GM10248 (cell line): ENCODE measurements around the gene BICDL2.
"Not testable (repeated sequence)": the region's sequence is repeated elsewhere in the genome, so short reads cannot be mapped to it uniquely, and the experiment has no call there.

Experiments used
- CTCF ChIA-PET: fragments of 300-600 bp; sonication (Branson Sonifier 250); formaldehyde crosslinking; extraction: SDS; loops from one replicate; lab custom pipeline; 2021; ENCODE audit warnings: antibody characterized with exemption; lab: Yijun Ruan, JAX
- POLR2A ChIA-PET: fragments of 350-650 bp; sonication (Branson Sonifier 250); formaldehyde crosslinking; extraction: SDS; loops from one replicate; lab custom pipeline; 2020; ENCODE audit warnings: antibody characterized with exemption; lab: Yijun Ruan, JAX
- DNase-seq: peaks from one replicate; pipeline ENCODE4 v3.0.0; 2012; ENCODE audit errors: extremely low spot score
- TF ChIP-seq, protein P1 (sequence below): IDR thresholded peaks from 2 replicates; pipeline ENCODE4 v1.5.1; 2012; ENCODE audit warnings: mild to moderate bottlenecking, low read depth; ENCODE audit errors: extremely low read depth, missing control alignments, control extremely low read depth

BICDL2 gene

DNA sequence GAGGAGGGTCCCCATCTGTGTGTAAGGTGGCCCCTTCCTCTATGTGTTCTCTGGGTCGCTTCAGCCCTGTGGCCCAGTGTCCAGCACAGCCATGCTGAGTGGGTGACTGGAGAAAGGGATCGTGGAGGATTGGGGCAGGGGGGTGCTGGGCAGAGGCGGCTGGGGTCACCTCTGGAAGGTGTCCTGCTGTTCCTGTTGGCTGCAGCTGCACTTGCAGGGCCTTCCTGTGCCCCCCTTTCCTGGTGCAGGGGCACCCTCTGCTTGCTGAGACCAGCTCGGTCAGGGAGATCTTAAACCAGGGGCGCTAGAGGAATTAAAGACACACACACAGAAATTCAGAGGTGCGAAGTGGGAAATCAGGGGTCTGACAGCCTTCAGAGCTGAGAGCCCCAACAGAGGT is 39.8 kb upstream of the BICDL2 start:
- DNase-seq: no peak
- TF ChIP-seq, protein P1, sequence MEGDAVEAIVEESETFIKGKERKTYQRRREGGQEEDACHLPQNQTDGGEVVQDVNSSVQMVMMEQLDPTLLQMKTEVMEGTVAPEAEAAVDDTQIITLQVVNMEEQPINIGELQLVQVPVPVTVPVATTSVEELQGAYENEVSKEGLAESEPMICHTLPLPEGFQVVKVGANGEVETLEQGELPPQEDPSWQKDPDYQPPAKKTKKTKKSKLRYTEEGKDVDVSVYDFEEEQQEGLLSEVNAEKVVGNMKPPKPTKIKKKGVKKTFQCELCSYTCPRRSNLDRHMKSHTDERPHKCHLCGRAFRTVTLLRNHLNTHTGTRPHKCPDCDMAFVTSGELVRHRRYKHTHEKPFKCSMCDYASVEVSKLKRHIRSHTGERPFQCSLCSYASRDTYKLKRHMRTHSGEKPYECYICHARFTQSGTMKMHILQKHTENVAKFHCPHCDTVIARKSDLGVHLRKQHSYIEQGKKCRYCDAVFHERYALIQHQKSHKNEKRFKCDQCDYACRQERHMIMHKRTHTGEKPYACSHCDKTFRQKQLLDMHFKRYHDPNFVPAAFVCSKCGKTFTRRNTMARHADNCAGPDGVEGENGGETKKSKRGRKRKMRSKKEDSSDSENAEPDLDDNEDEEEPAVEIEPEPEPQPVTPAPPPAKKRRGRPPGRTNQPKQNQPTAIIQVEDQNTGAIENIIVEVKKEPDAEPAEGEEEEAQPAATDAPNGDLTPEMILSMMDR: no peak
- ChIA-PET POLR2A (interaction anchor here (0.7 kb wide), 1 partner anchor 22 kb away, joined by 4 read pairs; the partner anchor contains the start of gene ZSCAN10), CTCF (interaction anchor here (0.7 to 5.3 kb wide), 10 partner anchors 9 to 53 kb away, joined by 3 to 38 read pairs (median 4); partner anchors contain the start of genes IL32 and ZSCAN10)

DNA sequence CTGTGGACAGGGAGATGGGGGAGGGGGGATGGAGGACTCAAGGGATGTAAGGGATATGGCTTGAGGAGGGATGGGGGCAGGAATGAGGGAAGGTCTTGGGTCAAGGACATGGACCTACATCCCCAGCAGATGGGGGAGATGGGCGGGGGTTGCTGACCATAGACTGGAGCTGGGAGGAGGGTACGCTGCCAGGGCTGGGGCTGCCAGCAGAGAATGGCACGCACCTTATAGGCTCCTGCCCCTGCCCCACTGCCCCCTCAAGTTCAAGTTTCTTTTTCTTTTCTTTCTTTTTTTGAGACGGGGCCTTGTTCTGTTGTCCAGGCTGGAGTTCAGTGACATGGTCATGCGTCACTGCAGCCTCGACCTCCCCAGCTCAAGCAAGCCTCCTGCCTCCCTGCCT is 39.2 kb upstream of the BICDL2 start:
- CTCF ChIA-PET: interaction anchor here (0.7 to 5.3 kb wide), 10 partner anchors 8 to 53 kb away, joined by 3 to 38 read pairs (median 4); partner anchors contain the start of genes IL32 and ZSCAN10
- DNase-seq: not testable (repeated sequence)
- POLR2A ChIA-PET: interaction anchor here (0.7 kb wide), 1 partner anchor 23 kb away, joined by 4 read pairs; the partner anchor contains the start of gene ZSCAN10

DNA sequence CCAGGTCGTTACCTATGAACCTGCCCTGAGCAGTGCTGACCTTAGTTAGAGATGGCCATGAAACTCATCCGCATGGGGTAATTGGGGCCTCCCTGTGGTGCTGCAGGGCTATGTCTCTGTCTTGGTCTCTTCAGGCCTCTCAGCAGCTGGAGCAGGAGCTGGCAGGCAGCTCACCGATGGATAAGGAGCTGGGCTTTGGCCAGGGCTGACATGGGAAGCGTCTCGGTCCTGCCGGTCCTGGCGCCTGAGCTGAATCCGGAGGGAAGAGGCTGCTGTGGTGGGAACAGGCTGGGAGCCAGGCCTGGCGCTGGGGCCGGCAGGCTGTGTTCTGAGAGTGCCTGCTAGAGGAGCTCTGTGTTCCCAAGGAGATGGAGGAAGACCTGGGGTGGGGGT is 38.8 kb upstream of the BICDL2 start:
- TF ChIP-seq, protein P1: no peak
- ChIA-PET POLR2A (interaction anchor here (1.1 kb wide), 1 partner anchor 24 kb away, joined by 3 read pairs; no protein-coding TSS in a partner anchor), CTCF (interaction anchor here (0.8 to 5.3 kb wide), 8 partner anchors 8 to 54 kb away, joined by 3 to 38 read pairs (median 13); partner anchors contain the start of gene ZSCAN10)
- DNase-seq: no peak

DNA sequence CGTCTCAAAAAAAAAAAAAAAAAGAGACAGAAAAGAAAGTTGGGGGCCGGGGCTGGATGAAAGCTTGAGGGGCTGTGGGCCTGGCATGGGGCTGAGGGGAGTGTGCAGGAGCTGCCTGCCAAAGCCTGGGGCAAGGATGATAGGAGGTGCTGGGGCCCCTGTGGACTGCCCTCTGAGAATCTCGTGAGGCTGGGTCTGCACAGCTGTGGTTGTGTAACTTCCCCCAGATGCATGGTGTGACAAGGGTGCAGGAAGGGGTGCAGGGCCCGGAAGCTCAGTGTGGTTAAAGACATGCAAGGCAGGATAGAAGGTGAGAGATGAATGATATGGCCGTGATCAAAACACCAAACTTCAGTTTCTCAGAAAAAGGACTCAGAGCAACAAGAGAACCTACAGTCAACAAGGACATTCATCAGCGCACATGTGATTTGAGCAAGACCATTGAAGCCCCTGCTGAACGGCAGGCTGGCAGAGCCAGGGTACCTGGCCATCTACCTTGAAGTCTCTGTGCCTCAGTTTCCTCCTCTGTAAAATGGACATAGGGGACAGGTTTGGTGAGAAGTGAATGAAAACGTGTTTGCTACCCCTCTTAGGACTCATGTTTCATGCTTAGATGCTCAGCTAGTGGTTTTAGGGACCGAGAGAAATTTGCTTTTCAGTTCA is 38.2 kb upstream of the BICDL2 start:
- DNase-seq: peak; percentile 65
- CTCF ChIA-PET: interaction anchor here (1.0 to 5.3 kb wide), 8 partner anchors 9 to 54 kb away, joined by 3 to 38 read pairs (median 13); partner anchors contain the start of gene ZSCAN10
- TF ChIP-seq, protein P1: no peak
- POLR2A ChIA-PET: interaction anchor here (0.5 to 1.1 kb wide), 3 partner anchors 8 to 70 kb away, joined by 3 read pairs; no protein-coding TSS in a partner anchor

DNA sequence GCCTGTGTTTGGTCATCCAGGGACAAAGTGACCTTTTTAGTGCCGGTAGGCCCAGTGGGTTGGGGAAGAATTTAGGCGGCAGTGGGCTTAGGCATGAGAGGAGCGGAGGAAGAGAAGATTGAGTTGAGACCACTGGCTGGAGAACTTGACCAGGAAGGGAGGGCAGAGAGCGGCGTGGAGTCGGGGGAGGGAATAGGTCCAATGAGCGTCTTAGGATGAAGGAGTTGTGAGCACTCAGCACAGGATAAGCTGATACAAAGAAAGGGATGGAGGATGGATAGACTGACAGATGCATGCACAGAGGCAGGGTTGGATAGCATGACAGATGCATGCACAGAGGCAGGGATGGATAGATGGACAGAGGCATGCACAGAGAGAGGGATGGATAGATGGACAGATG is 36.7 kb upstream of the BICDL2 start:
- POLR2A ChIA-PET: no interaction called here
- CTCF ChIA-PET: no interaction called here
- TF ChIP-seq, protein P1: no peak
- no peak for DNase-seq

DNA sequence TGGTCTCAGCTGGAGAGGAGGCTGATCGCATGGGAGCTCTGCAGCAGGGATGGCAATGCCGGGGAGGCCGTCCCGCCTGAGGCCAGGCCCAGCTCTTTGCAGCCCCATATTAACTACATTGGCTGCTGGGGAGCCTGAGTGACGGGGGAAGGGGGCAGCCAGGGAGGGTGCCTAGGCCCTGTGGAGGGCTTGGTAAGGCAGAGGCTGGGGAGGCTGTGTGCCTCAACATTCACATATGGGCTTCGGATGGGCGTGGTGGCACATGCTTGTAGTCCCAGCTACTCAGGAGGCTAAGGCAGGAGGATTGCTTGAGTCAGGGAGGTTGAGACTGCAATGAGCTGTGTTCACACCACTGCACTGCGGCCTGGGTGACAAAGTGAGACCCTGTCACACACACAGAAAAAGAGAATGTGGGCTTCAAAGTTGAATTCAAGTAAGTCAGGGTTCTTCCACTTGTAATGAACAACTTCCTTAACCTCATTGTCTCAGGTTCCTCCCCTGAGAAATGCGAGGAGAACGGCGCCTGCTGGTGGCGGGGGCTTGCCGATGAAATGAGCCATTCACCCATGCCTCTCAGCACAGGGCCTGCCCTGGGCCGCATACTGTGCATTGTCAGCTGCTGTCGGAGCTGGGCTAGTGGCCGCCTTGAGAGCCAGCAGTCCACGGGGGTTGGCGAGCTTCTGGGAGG is 36.0 kb upstream of the BICDL2 start:
- CTCF ChIA-PET, DNase-seq, POLR2A ChIA-PET: not testable (repeated sequence)
- TF ChIP-seq, protein P1: peak; percentile 21

DNA sequence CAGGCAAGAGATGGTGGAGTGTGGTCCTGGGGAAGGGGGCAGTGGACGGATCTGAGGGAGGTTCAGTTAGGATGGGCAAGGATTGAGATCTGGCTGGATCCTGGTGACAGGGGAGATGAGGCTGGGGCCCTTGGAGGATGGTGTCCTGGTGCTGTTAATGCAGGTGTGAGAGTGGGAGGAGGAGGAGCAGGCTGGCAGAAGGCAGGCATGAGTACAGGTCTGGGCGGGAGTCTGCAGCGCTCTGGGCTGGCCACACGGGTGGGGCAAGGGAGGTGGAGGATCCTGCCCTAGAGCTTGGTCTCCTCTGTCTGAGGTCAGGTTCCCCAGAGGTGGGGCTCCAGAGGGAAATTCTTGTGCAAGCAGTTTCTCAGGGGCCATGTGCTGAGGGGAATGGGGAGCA is 35.4 kb upstream of the BICDL2 start:
- DNase-seq, POLR2A ChIA-PET, CTCF ChIA-PET: not testable (repeated sequence)
